Endothelial cell of umbilical vein (primary cell): Measurements from ENCODE around the gene SLIT2. TPM values are rescaled to one million over a fixed set of nuclear protein-coding genes. Genes with fewer than 3 reads are reported as not detected.

Source experiments
- BruUV-seq: library from RNA; stranded (reverse); fragments of 400-500 nt; replicated peaks from 2 replicates; lab custom pipeline; 2021; lab: Mats Ljungman, UMichigan
- CTCF ChIA-PET: fragments of 300-600, 350-600 bp; sonication (Branson Sonifier 250); formaldehyde crosslinking; loops from one replicate; lab custom pipeline; 2021; ENCODE audit warnings: antibody characterized with exemption, inconsistent platforms; lab: Charles Lee
- POLR2A ChIA-PET: fragments of 300-600, 350-600 bp; sonication (Branson Sonifier 250); formaldehyde crosslinking; loops from one replicate; lab custom pipeline; 2021; ENCODE audit warnings: antibody characterized with exemption, inconsistent platforms; lab: Charles Lee
- DNase-seq: peaks from one replicate; pipeline ENCODE4 v3.0.0-alpha.2; 2011; ENCODE audit warnings: low read depth, low spot score
- FAIRE-seq: peaks from 2 replicates; lab custom pipeline; 2011; peaks lifted over from hg19 to GRCh38; lab: Jason Lieb, UNC
- H2AFZ ChIP-seq: 2 replicates; pipeline ENCODE4 v1.6.0; 2012; ENCODE audit warnings: low read depth, low read length, control low read depth, inconsistent platforms
- H3K27ac ChIP-seq: 2 replicates; pipeline ENCODE4 v1.5.1; 2011; ENCODE audit warnings: low read depth, mild to moderate bottlenecking, control low read depth, low read length, moderate library complexity; ENCODE audit not compliant: insufficient read depth
- H3K27me3 ChIP-seq, 2 experiments: 2 replicates each; pipeline versions ENCODE4 v1.6.0 to v1.6.1; 2011; ENCODE audit warnings: low read length in 2 of 2, mixed read lengths in 1 of 2; ENCODE audit not compliant: control insufficient read depth in 2 of 2, insufficient read depth in 2 of 2
- H3K36me3 ChIP-seq, 2 experiments: 2 replicates in 1 of 2; 3 replicates in 1 of 2; pipeline ENCODE4 v1.5.1; 2011; ENCODE audit warnings: low read length in 2 of 2, mild to moderate bottlenecking in 1 of 2, moderate library complexity in 1 of 2; ENCODE audit not compliant: control insufficient read depth in 2 of 2, insufficient read depth in 2 of 2; ENCODE audit errors: extremely low read depth in 1 of 2
- H3K4me1 ChIP-seq: 3 replicates; pipeline ENCODE4 v1.5.1; 2011; ENCODE audit warnings: mild to moderate bottlenecking, low read length; ENCODE audit not compliant: control insufficient read depth, insufficient read depth; ENCODE audit errors: extremely low read depth
- H3K4me2 ChIP-seq: 2 replicates; pipeline ENCODE4 v1.6.1; 2011; ENCODE audit warnings: low read length, control low read depth, mixed read lengths; ENCODE audit not compliant: insufficient read depth
- H3K4me3 ChIP-seq, 3 experiments: fragments of 200-600 bp in 1 of 3; sonication (generic), shearing (Covaris generic) in 1 of 3; replicated peaks in 1 of 3; 2 replicates each; pipeline ENCODE4 v1.5.1; 2011 to 2016; ENCODE audit warnings: control low read depth in 3 of 3, low read length in 3 of 3, mild to moderate bottlenecking in 2 of 3, inconsistent platforms in 1 of 3, low read depth in 1 of 3, moderate library complexity in 1 of 3; ENCODE audit not compliant: insufficient read depth in 1 of 3
- H3K79me2 ChIP-seq: 2 replicates; pipeline ENCODE4 v1.6.0; 2012; ENCODE audit warnings: low read length, inconsistent platforms; ENCODE audit not compliant: control insufficient read depth, insufficient read depth
- H3K9ac ChIP-seq: replicated peaks from 2 replicates; pipeline ENCODE3; 2011; ENCODE audit warnings: low read length, control low read depth; ENCODE audit not compliant: insufficient read depth; ENCODE audit errors: extremely low read depth
- H3K9me1 ChIP-seq: replicated peaks from 3 replicates; pipeline ENCODE4 v1.6.0; 2011; ENCODE audit warnings: mild to moderate bottlenecking, low read length; ENCODE audit not compliant: control insufficient read depth, insufficient read depth; ENCODE audit errors: extremely low read depth
- H3K9me3 ChIP-seq: replicated peaks from 2 replicates; pipeline ENCODE4 v1.5.1; 2012; ENCODE audit warnings: low read length, inconsistent platforms; ENCODE audit not compliant: control insufficient read depth, insufficient read depth
- H4K20me1 ChIP-seq: replicated peaks from 2 replicates; pipeline ENCODE3; 2011; ENCODE audit warnings: mild to moderate bottlenecking, low read length; ENCODE audit not compliant: control insufficient read depth, insufficient read depth; ENCODE audit errors: extremely low read depth
- CTCF ChIP-seq, 2 donors: IDR thresholded peaks; 1 replicate in 1 of 2; 2 replicates in 1 of 2; pipeline ENCODE4 v1.5.1; 2011; ENCODE audit warnings: low read length in 2 of 2, mild to moderate bottlenecking in 2 of 2, moderate library complexity in 2 of 2, control low read depth in 1 of 2, inconsistent platforms in 1 of 2, low read depth in 1 of 2; ENCODE audit not compliant: insufficient read depth in 1 of 2; ENCODE audit errors: extremely low read depth in 1 of 2
- GATA2 ChIP-seq: IDR thresholded peaks from 2 replicates; pipeline ENCODE4 v1.7.0; 2011; ENCODE audit warnings: low read depth, mild to moderate bottlenecking, moderate library complexity, mixed read lengths, low read length; ENCODE audit not compliant: insufficient read length, insufficient read depth
- JUN ChIP-seq: IDR thresholded peaks from 2 replicates; pipeline ENCODE4 v1.6.1; 2011; ENCODE audit warnings: borderline replicate concordance, low read depth; ENCODE audit not compliant: insufficient read length, insufficient read depth
- MAX ChIP-seq: IDR thresholded peaks from 2 replicates; pipeline ENCODE4 v1.6.1; 2011; ENCODE audit not compliant: insufficient read depth, insufficient read length
- POLR2A ChIP-seq: IDR thresholded peaks from 2 replicates; pipeline ENCODE4 v1.6.1; 2012; ENCODE audit warnings: low read depth, mild to moderate bottlenecking, control low read depth, low read length
- POLR2AphosphoS5 ChIP-seq: IDR thresholded peaks from 2 replicates; pipeline ENCODE4 v1.6.1; 2012; ENCODE audit warnings: low read depth, mild to moderate bottlenecking, control low read depth, low read length, moderate library complexity; ENCODE audit not compliant: insufficient read depth
- dilution Hi-C: fragments of 300-500 bp; cut with MboI; formaldehyde crosslinking; loops from one replicate; pipeline ENCODE4 v1.15.0; 2019; ENCODE audit warnings: low sequenced_read_pairs; ENCODE audit not compliant: extremely low pct_ligation_motif_present
- intact Hi-C: fragments of 100-400 bp; cut with micrococcal nuclease; formaldehyde crosslinking; loops from one replicate; pipeline ENCODE4 v1.10.0; 2022
- polyA plus RNA-seq, 4 experiments: library from polyadenylated mRNA; depleted of rRNA in 3 of 4; stranded (reverse) in 3 of 4; unstranded in 1 of 4; fragments of >200 nt; gene quantifications; 2 replicates each; pipeline versions ENCODE4 v1.2.1 to v1.2.3, GENCODE V29; 2011 to 2012; ENCODE audit warnings: missing spikeins in 1 of 4
- total RNA-seq: library from RNA; stranded (reverse); gene quantifications from 2 replicates; pipeline ENCODE4 v1.2.3, GENCODE V29; 2021

SLIT2 gene
- total and polyA plus RNA-seq, 2 donors (not counting 3 experiments of a cell fraction or from before 2014, with no cell fraction given) = 9.3 to 22.2 TPM

- ChIA-PET POLR2A (no interaction called here), CTCF (no interaction called here)
- Histone ChIP-seq H3K4me3 (peak overlapping the region in 2 of 3 experiments; percentile 69 to 79), H2AFZ (peak overlapping the region; percentile 97), H3K4me2 (peak overlapping the region; percentile 73), H3K4me1 (peaks cover 38% of the 10 kb centered on the region), H3K79me2 (peaks cover 29% of the 10 kb centered on the region), H3K27ac (peak overlapping the region; percentile 15), H3K9ac (peak overlapping the region; percentile 76), H4K20me1 (no peaks in the 10 kb centered on the region), H3K9me3 (no peaks in the 10 kb centered on the region), H3K36me3 (no peaks in the 10 kb centered on the region), H3K27me3 (no peaks in the 10 kb centered on the region), H3K9me1 (no peaks in the 10 kb centered on the region)
- BruUV-seq = no TSS peak
- no peak for FAIRE-seq
- peak; percentile 40 for DNase-seq
- TF ChIP-seq CTCF (IDR thresholded peaks at IDR 0.05; ENCODE audit: extremely low read depth in 1 of 2, insufficient read depth in 1 of 2, low read depth in 1 of 2, low read length in 2 of 2) (no peak), GATA2 (no peak), JUN (no peak), POLR2AphosphoS5 (no peak), MAX (no peak), POLR2A (no peak)
- intact Hi-C loops = loop anchor here (1.0 kb wide), 1 partner anchor 430 kb away; no protein-coding TSS in a partner anchor
- dilution Hi-C loops = no loop called here
These were observed 3.5 kb downstream of the SLIT2 start for GRCh38 chr4:20255251-20255586.
